ENCODE results near the gene LRP1B.

DNA sequence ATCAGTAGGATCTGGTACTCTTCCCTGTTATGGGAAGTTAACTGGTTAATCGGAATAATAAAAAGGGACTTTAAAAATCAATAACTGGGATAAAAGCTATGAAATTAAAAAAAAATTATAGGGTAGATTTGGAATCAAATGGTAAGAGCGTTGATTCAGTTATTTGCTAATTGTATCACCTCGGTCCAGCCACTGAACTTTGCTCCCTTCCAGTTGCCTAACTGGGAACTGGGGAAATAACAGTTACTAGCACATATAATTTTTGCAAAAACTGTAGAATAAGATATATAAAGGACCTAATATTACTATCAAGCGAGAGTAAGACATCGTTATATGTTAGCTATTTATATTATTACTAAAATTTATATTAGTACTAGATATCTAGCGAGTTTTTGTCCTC lies 302.1 kb downstream of the LRP1B start:
- no peak for TF ChIP-seq CTCF (IDR thresholded peaks at IDR 0.05; ENCODE audit: low read depth, low read length, poor library complexity, severe bottlenecking)
- TF ChIP-seq EZH2phosphoT487 (IDR thresholded peaks at IDR 0.05; ENCODE audit: borderline replicate concordance, low read length): no peak
